K562 treated with DMSO at 1 percent for 48 hours (cell line): ENCODE results near the gene HEATR3. TPM values are rescaled to one million over a fixed set of nuclear protein-coding genes. Genes with fewer than 3 reads are reported as not detected.

Experiments
- total RNA-seq: library from RNA; unstranded; fragments of 300-600 nt; gene quantifications from 2 replicates; pipeline ENCODE4 v1.2.3, GENCODE V29; 2022; ENCODE audit warnings: low replicate concordance; ENCODE audit errors: extremely low read depth

The HEATR3 gene, protein sequence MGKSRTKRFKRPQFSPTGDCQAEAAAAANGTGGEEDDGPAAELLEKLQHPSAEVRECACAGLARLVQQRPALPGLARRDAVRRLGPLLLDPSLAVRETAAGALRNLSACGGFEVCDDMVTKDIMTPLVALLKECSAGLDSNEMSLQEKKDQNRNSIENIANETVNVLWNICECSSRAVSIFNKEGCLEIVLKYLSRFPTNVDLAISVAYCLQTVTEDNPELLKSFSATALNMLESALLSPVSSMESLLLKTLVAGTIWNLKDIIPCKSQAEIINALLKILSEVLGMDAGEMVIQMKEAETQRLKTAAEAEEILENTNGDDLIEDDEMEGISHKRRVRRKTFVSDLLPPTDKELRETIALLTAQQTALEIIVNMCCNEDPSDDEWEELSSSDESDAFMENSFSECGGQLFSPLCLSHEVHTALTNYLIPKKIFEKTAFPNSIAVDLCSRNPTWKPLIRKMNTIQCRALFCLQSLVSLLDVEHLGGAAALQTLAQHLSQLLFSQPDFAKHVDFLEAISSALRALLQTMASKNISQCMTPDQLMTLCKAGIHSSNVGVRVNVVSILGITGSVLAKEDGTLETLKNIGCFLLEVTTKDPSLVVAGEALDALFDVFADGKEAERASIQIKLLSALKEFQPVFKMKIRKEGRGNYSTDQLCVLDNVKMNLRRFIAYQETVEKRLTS
- total RNA-seq = not detected in 2 replicates

DNA sequence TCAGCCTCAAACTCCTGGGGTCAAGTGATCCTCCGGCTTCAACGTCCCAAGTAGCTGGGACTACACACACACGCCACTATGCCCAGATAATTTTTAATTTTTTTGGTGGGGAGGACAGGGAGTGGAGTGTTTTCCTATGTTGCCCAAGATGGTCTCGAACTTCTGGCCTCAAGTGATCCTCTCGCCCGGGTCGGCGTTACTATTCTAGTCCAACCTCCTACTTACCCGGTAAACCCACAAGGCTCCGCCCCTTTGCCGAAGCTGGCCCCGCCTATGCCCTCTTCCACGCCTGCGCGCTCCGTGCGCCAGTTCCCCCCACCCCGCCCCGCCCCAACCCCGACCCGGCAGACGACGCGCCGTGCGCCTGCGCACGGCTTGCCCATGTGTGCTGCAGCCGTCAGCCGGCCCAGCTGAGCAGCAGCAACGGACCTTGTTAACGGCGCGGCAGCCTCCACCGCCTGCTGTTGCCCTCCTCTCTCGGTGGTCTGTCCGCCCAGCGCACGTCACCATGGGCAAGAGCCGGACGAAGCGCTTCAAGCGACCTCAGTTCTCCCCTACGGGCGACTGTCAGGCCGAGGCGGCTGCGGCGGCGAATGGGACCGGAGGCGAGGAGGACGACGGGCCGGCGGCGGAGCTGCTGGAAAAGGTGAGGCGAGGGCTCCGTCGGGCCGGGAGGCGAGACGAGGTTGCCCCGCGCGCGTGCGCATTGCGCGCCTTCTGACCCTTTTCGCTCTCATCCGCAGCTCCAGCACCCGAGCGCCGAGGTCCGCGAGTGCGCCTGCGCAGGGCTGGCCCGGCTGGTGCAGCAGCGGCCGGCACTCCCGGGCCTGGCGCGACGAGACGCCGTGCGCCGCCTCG, at the start of gene HEATR3:
Gene HEATR3 (plus strand): TSS at position 347 of the 858 bp plus-strand sequence. CDS start 162 bp downstream, at position 509.

DNA sequence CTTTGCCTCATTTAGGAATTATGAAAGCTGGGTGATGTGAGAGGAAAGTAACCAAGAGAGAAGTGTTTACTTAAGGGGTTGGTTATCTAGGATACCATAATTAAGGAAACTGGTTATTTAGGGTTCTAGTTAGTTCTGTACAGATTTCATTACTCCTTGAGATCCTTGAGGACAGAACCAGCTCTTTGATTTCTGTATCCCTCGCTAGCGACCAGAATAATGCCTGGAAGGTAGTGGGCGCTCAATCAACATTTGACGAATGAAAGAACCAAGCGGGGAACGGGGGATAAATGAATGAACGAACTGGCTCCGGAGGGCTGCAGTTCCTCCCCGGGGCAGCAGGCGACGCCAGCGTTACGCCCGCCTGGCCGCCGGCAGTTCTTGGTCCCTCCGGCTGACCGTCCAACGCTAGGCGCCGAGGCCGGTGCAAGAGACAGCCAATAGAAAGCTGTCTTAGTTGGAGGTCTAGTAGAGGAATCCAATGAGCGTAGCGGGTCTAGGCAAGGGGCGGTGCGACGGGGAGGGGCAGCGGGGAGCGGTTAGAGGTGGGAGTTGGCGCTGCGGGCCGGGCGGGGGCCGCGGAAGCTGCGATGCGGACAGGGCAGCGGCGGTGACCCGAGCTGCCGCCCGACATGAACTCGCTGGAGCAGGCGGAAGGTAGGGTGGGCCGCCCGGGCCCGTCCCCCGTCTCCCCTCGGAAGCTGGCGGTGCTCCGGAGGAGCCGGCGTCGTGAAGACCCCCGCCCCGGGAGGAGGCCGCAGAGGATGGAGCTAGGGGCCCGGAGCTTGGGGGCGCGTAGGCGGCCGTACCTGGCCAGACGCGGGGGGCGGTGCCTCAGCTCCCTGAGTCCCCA, 40.9 kb upstream of the HEATR3 start, which contains the start of gene CNEP1R1:
Gene CNEP1R1 (plus strand): TSS at position 542 of the 853 bp plus-strand sequence. CDS start 91 bp downstream, at position 633.

DNA sequence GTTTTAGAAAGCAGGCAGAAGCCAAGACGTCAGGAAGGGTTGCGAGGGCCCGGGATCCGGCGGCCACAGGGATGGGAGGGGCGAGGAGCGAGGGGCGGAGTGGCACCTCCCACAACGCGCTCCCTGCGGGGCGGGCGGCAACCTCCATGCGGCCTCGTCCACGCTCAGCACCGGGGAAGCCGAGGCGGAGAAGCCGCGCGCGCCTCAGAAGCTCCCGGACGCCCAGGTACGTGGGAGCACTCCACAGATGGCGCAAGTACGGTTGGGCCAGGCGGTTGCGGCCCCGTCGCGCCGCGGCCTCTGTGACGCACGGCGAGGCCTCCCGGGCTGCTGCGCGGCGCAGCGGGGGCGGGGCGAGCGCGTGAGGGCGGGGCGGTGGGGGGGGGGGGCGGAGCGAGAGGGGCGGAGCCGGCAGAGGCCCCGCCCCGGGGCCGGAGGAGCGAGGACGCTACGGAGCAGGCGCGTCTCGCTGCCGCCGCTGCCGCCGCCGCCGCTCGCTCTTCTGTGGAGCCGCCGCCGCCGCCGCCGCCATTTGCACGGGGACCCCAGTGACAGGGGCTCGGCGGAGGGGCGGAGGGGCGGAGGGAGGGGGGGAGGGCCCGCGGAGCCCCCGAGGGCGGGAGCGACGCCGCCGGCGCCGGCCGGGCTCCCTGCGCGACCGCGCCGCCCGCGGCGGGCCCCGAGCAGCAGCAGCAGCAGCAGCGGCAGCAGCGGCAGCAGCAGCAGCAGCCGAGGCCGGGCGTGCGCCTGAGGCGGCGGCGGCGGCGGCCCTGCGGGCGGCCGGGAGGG, 87.2 kb downstream of the HEATR3 start, which contains the start of gene TENT4B:
Gene TENT4B (plus strand): TSS at position 500 of the 789 bp plus-strand sequence. CDS start 316 bp downstream, outside the sequence.

Other genes starting within 250 kb of the HEATR3 start
- gene ZNF423, start 209.9 kb upstream of the HEATR3 start, total RNA-seq = not detected in 2 replicates
- gene CNEP1R1, start 40.7 kb upstream of the HEATR3 start, total RNA-seq = not detected in 2 replicates
- not detected in 2 replicates for gene TENT4B, start 87.3 kb downstream of the HEATR3 start, total RNA-seq
- gene ADCY7, start 200.6 kb downstream of the HEATR3 start, total RNA-seq = not detected in 2 replicates